Lower lobe of right lung (tissue), 2 donors: ENCODE results near the gene POU6F1. TPM values are rescaled to one million over a fixed set of nuclear protein-coding genes. Genes with fewer than 3 reads are reported as not detected.

Source experiments
- ATAC-seq, 2 donors: fragments of 200-7000 bp; cut with Tn5 transposase; one replicate each; pipeline ENCODE4 v1.9.1; 2020 to 2022; ENCODE audit warnings: mild to moderate bottlenecking in 2 of 2, moderate library complexity in 2 of 2
- DNase-seq: peaks from one replicate; pipeline ENCODE4 v3.0.0-alpha.2; 2020
- H3K27ac ChIP-seq: fragments of 200-600 bp; one replicate; pipeline ENCODE4 v1.8.0; 2022
- H3K27me3 ChIP-seq: fragments of 200-600 bp; one replicate; pipeline ENCODE4 v1.8.0; 2022; ENCODE audit warnings: low read depth
- H3K36me3 ChIP-seq: fragments of 200-600 bp; one replicate; pipeline ENCODE4 v1.8.0; 2022; ENCODE audit warnings: mild to moderate bottlenecking
- H3K4me1 ChIP-seq: fragments of 200-600 bp; one replicate; pipeline ENCODE4 v1.8.0; 2022
- H3K4me3 ChIP-seq: fragments of 200-600 bp; one replicate; pipeline ENCODE4 v1.8.0; 2022; ENCODE audit warnings: mild to moderate bottlenecking
- H3K9me3 ChIP-seq: fragments of 200-600 bp; one replicate; pipeline ENCODE4 v1.8.0; 2022
- CTCF ChIP-seq: fragments of 200-600 bp; IDR thresholded peaks from one replicate; pipeline ENCODE4 v1.8.0; 2022; ENCODE audit warnings: antibody characterized with exemption, mild to moderate bottlenecking
- intact Hi-C: fragments of 100-400 bp; cut with DNase I; formaldehyde crosslinking; loops from one replicate; pipeline ENCODE4 v1.11.0; 2022
- total RNA-seq: library from RNA; stranded (reverse); fragmentation: NEBNext Ultra II Directional; extraction: Animal tissue kit (Norgen Biotek cat#: 25700); gene quantifications from one replicate; pipeline ENCODE4 v1.2.1, GENCODE V29; 2021
- donor health status: DM: no; HTN: yes; CAD: no; lungs with severe emphysema.

POU6F1 gene
- total RNA-seq, 1 donor from 2014 or later = 13.5 TPM

DNA sequence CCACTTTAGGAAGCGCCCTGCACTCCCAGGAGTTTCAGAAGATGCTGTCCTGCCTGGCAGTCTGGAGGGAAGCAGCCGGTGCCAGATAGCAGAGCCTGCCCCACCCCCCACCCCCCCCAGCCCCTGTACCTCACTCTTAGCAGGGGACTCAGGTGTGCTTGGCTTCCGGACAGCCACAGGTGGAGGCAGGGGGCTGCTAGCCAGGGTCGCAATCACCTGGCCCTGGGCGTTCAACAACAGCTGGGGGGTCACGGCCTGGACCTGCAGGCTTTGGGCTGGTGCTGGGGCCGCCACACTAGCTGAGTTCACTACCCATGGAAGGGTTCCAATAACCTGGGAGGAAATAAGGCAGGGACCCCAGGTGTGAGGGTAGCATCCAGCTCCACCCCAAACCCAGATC is 22.0 kb downstream of the POU6F1 start:
- no peak overlapping the region for H3K27ac ChIP-seq
- H3K9me3 ChIP-seq = no peaks in the 10 kb centered on the region
- DNase-seq (no peak), ATAC-seq (no peak)
- H3K27me3 ChIP-seq = no peaks in the 10 kb centered on the region
- no peak overlapping the region for H3K4me3 ChIP-seq
- H3K36me3 ChIP-seq = peaks cover 14% of the 10 kb centered on the region
- no peak for TF ChIP-seq CTCF
- intact Hi-C loops = no loop called here
- no peaks in the 10 kb centered on the region for H3K4me1 ChIP-seq

DNA sequence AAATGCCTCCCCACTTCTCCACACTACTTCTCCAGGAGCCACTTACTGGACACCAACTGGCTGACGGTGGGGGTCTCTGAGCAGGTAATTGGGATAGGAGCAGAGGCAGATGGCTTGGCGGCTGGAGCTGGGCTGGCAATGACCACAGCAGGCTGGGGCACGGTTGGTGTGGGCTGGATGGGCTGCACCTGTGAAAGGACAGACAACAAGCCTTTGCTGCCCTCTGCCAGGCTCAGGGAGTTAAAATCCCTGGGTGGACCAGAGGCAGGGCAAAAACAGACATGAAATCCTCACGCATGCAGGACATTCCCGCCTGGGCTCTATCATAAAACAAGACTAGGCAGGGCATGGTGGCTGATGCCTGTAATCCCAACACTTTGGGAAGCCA is 25.6 kb downstream of the POU6F1 start:
- Histone ChIP-seq H3K36me3 (peaks cover 29% of the 10 kb centered on the region), H3K9me3 (no peaks in the 10 kb centered on the region), H3K4me3 (no peak overlapping the region), H3K27me3 (no peaks in the 10 kb centered on the region), H3K27ac (no peak overlapping the region), H3K4me1 (no peaks in the 10 kb centered on the region)
- ATAC-seq (no peak), DNase-seq (no peak)
- TF ChIP-seq CTCF = no peak
- intact Hi-C loops = no loop called here

DNA sequence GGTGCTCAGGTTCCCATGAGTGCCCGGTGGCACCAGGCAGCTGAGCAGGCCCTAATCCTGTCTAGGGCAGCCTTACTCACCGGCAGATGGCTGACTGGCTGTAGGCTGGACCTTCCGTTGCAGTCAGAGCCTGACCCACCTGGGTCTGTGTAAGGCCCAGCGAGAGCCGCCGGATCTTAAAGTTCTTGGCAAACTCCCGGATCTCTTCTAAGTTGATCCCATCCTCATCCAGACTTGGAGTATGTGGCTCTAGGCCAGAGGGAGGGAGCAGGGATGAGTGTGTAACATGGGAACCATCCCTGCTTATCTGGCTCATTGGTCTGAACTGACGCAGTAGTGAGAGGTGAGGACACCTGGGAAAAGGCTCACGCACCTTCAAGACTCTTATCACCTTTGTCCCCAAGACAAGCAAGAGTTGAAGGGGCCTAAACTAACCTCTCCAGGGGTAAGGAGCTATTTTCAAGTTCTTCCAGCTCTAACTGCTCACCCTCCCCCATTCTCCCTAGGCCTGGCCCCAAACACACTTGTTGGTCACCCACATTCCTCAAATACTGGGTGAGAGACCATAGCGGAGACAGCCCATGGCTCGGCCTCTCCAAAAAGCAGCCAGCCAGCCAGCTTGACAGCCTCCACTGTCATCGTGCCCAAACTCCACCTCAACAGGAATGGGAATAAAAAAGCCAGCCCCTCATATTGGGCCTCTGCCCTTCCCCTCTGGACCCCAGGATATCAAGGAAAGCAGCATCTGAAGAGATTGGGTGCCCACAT is 26.2 kb downstream of the POU6F1 start:
- DNase-seq (no peak), ATAC-seq (no peak)
- intact Hi-C loops = no loop called here
- no peak overlapping the region for H3K27ac ChIP-seq
- H3K27me3 ChIP-seq = no peaks in the 10 kb centered on the region
- TF ChIP-seq CTCF = no peak
- H3K4me1 ChIP-seq = no peaks in the 10 kb centered on the region
- no peaks in the 10 kb centered on the region for H3K9me3 ChIP-seq
- no peak overlapping the region for H3K4me3 ChIP-seq
- peaks cover 29% of the 10 kb centered on the region for H3K36me3 ChIP-seq

DNA sequence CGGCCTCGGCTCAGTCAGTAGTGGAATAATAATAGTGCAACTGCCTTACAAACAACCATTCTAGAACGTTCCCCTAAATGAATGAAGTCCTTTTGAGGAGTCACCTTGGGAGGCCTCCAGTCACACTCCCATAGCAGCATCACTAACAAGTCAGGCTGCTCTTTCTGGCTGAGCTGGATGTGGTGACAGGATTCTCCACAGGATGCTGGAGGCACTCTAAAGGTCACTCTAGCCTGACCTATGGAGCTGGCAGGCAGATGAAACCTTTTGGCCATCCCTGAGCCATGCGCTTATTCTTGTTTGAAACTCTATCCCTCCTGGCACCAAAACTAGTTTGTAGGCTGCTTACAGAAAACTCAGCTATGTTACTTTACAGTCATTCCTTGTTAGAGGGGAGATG is 27.0 kb downstream of the POU6F1 start:
- DNase-seq = no peak
- H3K27me3 ChIP-seq = no peaks in the 10 kb centered on the region
- peaks cover 29% of the 10 kb centered on the region for H3K36me3 ChIP-seq
- H3K27ac ChIP-seq = no peak overlapping the region
- no peak for TF ChIP-seq CTCF
- intact Hi-C loops = no loop called here
- no peaks in the 10 kb centered on the region for H3K4me1 ChIP-seq
- ATAC-seq = no peak
- no peak overlapping the region for H3K4me3 ChIP-seq
- H3K9me3 ChIP-seq = no peaks in the 10 kb centered on the region

GRCh38 chr12:51189790-51190355 is 28.0 kb downstream of the POU6F1 start:
- no peaks in the 10 kb centered on the region for H3K4me1 ChIP-seq
- H3K4me3 ChIP-seq = no peak overlapping the region
- H3K27ac ChIP-seq = no peak overlapping the region
- no peaks in the 10 kb centered on the region for H3K9me3 ChIP-seq
- H3K27me3 ChIP-seq = no peaks in the 10 kb centered on the region
- TF ChIP-seq CTCF = no peak
- DNase-seq (no peak), ATAC-seq (no peak)
- intact Hi-C loops = no loop called here
- H3K36me3 ChIP-seq = peaks cover 29% of the 10 kb centered on the region
